ENCODE results near the gene OR1K1.

GRCh38 chr9:122835313-122835731, 35.4 kb downstream of the OR1K1 start:
- TF ChIP-seq CTCF (IDR thresholded peaks at IDR 0.05): no peak
- TF ChIP-seq POLR2A (IDR thresholded peaks at IDR 0.05): no peak
- no peak for TF ChIP-seq POLR2AphosphoS5 (IDR thresholded peaks at IDR 0.05)
- no peak for TF ChIP-seq EP300 (IDR thresholded peaks at IDR 0.05; ENCODE audit: low read depth)

All from transverse colon (tissue), 4 donors.